Small intestine (tissue), 7 donors: ENCODE data around the gene METRNL. TPM values are rescaled to one million over a fixed set of nuclear protein-coding genes. Genes with fewer than 3 reads are reported as not detected.
A peak's percentile ranks its signal among the peaks of the same experiment; 100 is the strongest.

Experiments used
- DNase-seq, 2 donors: peaks; one replicate each; pipeline versions ENCODE4 v3.0.0 to v3.0.0-alpha.2; 2013
- FAIRE-seq: peaks from 2 replicates; lab custom pipeline; 2012; peaks lifted over from hg19 to GRCh38; lab: Jason Lieb, UNC
- H3K27ac ChIP-seq, 3 donors: one replicate each; pipeline ENCODE4 v1.5.1; 2013; ENCODE audit warnings: low read length in 2 of 3, mild to moderate bottlenecking in 2 of 3, control low read depth in 1 of 3, inconsistent platforms in 1 of 3, low read depth in 1 of 3, moderate library complexity in 1 of 3
- H3K27me3 ChIP-seq, 3 donors: one replicate each; pipeline ENCODE4 v1.6.1; 2013; ENCODE audit warnings: low read length in 3 of 3, inconsistent platforms in 1 of 3; ENCODE audit not compliant: control insufficient read depth in 3 of 3, insufficient read depth in 3 of 3
- H3K36me3 ChIP-seq, 3 donors: one replicate each; pipeline ENCODE4 v1.6.1; 2013; ENCODE audit warnings: low read length in 3 of 3, inconsistent platforms in 1 of 3, low read depth in 1 of 3, mild to moderate bottlenecking in 1 of 3, moderate library complexity in 1 of 3; ENCODE audit not compliant: control insufficient read depth in 3 of 3, insufficient read depth in 2 of 3
- H3K4me1 ChIP-seq, 3 donors: one replicate each; pipeline ENCODE4 v1.6.1; 2013; ENCODE audit warnings: low read length in 2 of 3, inconsistent platforms in 1 of 3, low read depth in 1 of 3, mild to moderate bottlenecking in 1 of 3, moderate library complexity in 1 of 3; ENCODE audit not compliant: control insufficient read depth in 3 of 3, insufficient read depth in 2 of 3
- H3K4me3 ChIP-seq, 3 donors: one replicate each; pipeline ENCODE4 v1.5.1; 2013; ENCODE audit warnings: low read length in 3 of 3, control low read depth in 1 of 3, inconsistent platforms in 1 of 3, low read depth in 1 of 3, mild to moderate bottlenecking in 1 of 3, moderate library complexity in 1 of 3
- H3K9me3 ChIP-seq, 2 donors: one replicate each; pipeline ENCODE4 v1.6.1; 2013; ENCODE audit warnings: low read depth in 1 of 2, low read length in 1 of 2; ENCODE audit not compliant: control insufficient read depth in 2 of 2, insufficient read depth in 1 of 2
- WGBS, 3 donors: extraction: QIAGEN DNeasy Blood & Tissue Kit; methylation state at CpG; one replicate each; pipeline ENCODE4 v1.1.7; 2013; 5-methylcytosine and 5-hydroxymethylcytosine counted together
- polyA plus RNA-seq, 4 donors: library from polyadenylated mRNA; stranded (reverse) in 3 of 4; unstranded in 1 of 4; fragments of 200-250 nt in 3 of 4; fragments of 120-200 nt in 1 of 4; gene quantifications; one replicate each; pipeline versions ENCODE4 v1.2.1 to v1.2.3, GENCODE V29; 2013
- donor health status: healthy with polysubstance abuse.
- donor health status: control.
- donor health status: control.
- donor health status: Bipolar disorder and iron deficiency.
- donor health status: healthy.

Gene METRNL
- polyA plus RNA-seq, 4 donors: 64.4 to 119 (median 115) TPM

DNA sequence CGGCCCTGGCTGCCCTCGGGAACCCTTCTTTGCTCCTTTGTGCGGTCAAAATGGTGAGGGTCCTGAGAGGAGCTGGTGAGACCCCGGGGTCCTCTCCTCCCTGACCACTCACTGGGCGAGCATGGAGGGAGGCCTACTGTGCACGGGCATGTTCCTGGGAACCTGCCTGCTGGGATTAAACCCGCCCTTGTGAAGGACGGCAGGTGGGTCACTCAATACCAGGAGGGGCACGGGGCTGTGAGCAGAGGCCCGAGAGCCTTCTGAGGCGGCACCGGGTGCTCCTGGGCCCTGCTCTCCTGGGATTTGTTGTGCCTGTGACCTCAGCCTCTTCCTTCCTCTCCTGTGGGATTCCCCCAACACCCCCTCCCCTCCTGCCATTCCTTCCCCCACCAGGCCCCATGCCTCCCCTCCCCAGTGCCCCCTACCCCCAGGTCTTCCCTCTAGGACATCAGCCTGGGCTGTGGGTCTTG, 19.7 kb downstream of the METRNL start:
- DNase-seq: no peak
- no peak for FAIRE-seq
- H3K9me3 ChIP-seq: no peaks in the 10 kb centered on the region
- H3K4me1 ChIP-seq: peaks cover 0 to 51% (median 6%) of the 10 kb centered on the region in 3 donors
- H3K4me3 ChIP-seq: peak overlapping the region in 1 of 3 donors; percentile 20
- H3K27ac ChIP-seq: peak overlapping the region in 1 of 3 donors; percentile 52
- H3K27me3 ChIP-seq: peaks cover 0 to 3% (median 0%) of the 10 kb centered on the region in 3 donors
- 16 to 34% (median 19%) methylated on average over 11 to 12 of the region's 12 CpGs for WGBS, 3 donors
- H3K36me3 ChIP-seq: peaks cover 12 to 37% (median 13%) of the 10 kb centered on the region in 3 donors

DNA sequence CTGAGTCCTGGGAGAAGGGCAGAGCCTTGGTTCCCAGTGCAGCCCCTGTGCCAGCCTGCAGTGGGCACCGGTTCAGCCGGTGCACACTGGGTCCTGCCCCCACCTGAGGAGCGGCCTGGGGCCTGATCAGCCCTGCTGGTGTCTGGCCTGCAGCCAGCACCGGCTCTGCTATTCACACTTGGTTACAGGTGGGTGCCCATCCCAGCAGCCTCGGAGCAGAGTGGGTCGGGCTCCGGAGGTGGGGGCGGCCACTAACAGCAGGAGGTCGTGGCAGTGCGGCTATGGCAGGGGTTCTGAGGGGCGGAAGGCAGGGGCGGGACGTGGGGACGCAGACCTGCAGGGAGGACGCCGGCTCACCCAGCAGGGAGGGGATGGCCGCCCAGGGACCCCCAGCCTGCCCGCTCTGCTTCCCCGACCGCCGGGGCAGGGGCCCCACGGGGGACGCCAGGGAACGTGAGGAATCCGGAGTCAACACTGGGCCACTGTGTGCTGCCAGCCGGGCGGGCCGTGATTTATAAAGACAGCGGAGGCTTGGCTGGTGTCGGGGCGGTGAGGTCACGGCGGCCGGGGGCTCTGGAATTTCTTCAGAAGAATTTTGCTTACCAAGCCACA, 20.3 kb downstream of the METRNL start:
- Histone ChIP-seq H3K4me1 (peaks cover 0 to 51% (median 6%) of the 10 kb centered on the region in 3 donors), H3K9me3 (no peaks in the 10 kb centered on the region), H3K36me3 (peaks cover 9 to 32% (median 12%) of the 10 kb centered on the region in 3 donors), H3K27ac (no peak overlapping the region), H3K4me3 (peak overlapping the region in 1 of 3 donors; percentile 20), H3K27me3 (peaks cover 0 to 3% (median 0%) of the 10 kb centered on the region in 3 donors)
- FAIRE-seq: no peak
- WGBS, 3 donors: 1 to 6% (median 3%) methylated on average over 30 to 34 of the region's 34 CpGs
- peak in 1 of 2 donors; percentile 68 for DNase-seq

DNA sequence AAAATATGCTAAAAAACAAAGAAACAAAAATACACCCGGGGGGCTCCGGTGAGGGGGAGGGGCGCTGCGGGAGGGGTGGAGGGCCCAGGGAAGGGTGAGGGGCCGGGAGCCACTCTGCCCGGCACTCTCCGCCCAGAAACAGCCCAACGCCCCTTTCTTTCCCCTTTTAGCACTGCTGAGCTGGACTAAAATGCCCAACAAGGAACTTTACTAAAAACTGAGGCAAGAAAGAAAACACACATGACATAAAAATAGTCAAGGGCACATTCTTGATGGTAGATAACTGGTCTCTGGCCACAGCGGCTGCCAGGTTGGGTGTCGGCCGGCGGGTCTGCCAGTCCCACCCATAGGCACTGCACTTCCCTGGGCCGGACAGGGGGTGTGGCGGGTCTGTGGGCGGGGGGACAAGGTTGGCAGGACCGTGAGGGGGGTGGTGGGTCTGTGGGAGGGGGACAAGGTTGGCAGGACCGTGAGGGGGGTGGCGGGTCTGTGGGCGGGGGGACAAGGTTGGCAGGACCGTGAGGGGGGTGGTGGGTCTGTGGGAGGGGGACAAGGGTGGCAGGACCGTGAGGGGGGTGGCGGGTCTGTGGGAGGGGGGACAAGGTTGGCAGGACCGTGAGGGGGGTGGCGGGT, 20.9 kb downstream of the METRNL start:
- no peak for DNase-seq
- peak overlapping the region in 1 of 3 donors; percentile 20 for H3K4me3 ChIP-seq
- 6 to 24% (median 8%) methylated on average over 22 to 24 of the region's 24 CpGs for WGBS, 3 donors
- FAIRE-seq: no peak
- H3K27ac ChIP-seq: no peak overlapping the region
- no peaks in the 10 kb centered on the region for H3K9me3 ChIP-seq
- H3K27me3 ChIP-seq: peaks cover 0 to 3% (median 0%) of the 10 kb centered on the region in 3 donors
- H3K36me3 ChIP-seq: peaks cover 5 to 25% (median 8%) of the 10 kb centered on the region in 3 donors
- peaks cover 0 to 51% (median 6%) of the 10 kb centered on the region in 3 donors for H3K4me1 ChIP-seq

DNA sequence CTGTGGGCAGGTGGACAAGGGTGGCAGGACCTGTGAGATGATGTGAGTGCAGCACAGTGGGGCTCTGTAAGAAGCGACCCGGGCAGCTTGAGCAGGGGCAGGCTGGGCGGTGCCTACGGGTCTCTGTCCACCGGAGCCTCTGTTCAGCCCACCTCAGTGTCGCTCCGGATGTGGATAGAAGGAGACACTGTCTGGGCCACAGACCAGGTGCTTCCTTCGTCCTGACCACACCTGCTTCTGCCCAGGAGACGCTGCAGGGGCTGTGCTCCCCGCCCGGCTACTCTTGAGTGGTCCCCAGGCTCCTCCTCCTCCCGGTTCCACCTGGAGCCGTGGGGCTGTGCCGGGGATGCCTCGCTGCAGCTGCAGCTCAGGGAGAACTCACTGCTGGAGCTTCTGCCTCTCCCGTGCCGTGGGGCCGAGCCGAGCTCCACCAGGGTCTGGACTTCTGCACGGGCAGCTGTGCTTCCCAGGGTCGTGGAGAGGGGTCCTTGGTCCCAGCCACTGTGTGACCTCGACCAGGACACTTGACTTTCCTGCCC, 21.5 kb downstream of the METRNL start:
- H3K4me3 ChIP-seq: no peak overlapping the region
- WGBS, 3 donors: 8 to 24% (median 22%) methylated on average over 20 to 22 of the region's 22 CpGs
- no peak overlapping the region for H3K27ac ChIP-seq
- no peak for DNase-seq
- peaks cover 0 to 51% (median 6%) of the 10 kb centered on the region in 3 donors for H3K4me1 ChIP-seq
- peaks cover 0 to 3% (median 0%) of the 10 kb centered on the region in 3 donors for H3K27me3 ChIP-seq
- H3K9me3 ChIP-seq: no peaks in the 10 kb centered on the region
- H3K36me3 ChIP-seq: peaks cover 0 to 19% (median 2%) of the 10 kb centered on the region in 3 donors
- FAIRE-seq: no peak

DNA sequence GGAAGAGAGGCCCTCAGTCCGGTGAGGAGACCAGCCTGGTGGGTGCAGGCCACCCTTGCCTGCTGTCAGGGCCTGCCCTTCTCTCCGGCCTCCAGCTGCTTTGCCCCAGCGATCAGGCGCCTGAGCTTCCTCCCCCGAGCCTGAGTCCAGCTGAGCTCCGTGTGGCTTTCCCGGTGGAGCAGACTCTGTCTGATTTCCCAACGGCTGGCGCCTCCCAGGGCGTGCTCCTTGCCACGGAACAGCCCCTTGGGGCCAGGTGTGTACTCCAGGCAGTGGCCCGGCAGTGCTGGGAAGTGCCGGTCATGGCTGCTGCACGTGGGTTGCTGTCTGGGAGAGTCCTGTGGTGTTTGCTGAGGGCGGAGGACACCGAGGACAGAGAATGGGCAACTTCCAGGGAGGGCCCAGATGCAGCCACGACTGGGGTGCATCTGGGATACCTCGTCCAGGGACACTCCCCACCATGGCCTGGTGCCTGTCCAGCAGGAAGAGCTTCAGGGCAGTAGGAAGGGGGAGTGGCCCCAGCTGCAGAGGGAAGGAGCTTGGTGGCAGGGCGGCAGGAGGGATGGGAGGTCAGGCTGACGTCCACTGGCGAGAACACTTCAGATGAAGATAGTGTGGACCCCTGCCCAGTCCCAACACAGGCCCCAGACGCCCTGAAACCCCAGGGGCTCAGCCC, 22.5 kb downstream of the METRNL start:
- 16 to 51% (median 40%) methylated on average over 17 to 22 of the region's 22 CpGs for WGBS, 3 donors
- FAIRE-seq (no peak), DNase-seq (peak in 1 of 2 donors; percentile 87)
- Histone ChIP-seq H3K4me1 (peaks cover 0 to 48% (median 6%) of the 10 kb centered on the region in 3 donors), H3K27ac (peak overlapping the region in 2 of 3 donors; percentile 46 to 76), H3K36me3 (peaks cover 0 to 9% (median 0%) of the 10 kb centered on the region in 3 donors), H3K9me3 (no peaks in the 10 kb centered on the region), H3K27me3 (peaks cover 0 to 3% (median 0%) of the 10 kb centered on the region in 3 donors), H3K4me3 (peak overlapping the region in 1 of 3 donors; percentile 1)

DNA sequence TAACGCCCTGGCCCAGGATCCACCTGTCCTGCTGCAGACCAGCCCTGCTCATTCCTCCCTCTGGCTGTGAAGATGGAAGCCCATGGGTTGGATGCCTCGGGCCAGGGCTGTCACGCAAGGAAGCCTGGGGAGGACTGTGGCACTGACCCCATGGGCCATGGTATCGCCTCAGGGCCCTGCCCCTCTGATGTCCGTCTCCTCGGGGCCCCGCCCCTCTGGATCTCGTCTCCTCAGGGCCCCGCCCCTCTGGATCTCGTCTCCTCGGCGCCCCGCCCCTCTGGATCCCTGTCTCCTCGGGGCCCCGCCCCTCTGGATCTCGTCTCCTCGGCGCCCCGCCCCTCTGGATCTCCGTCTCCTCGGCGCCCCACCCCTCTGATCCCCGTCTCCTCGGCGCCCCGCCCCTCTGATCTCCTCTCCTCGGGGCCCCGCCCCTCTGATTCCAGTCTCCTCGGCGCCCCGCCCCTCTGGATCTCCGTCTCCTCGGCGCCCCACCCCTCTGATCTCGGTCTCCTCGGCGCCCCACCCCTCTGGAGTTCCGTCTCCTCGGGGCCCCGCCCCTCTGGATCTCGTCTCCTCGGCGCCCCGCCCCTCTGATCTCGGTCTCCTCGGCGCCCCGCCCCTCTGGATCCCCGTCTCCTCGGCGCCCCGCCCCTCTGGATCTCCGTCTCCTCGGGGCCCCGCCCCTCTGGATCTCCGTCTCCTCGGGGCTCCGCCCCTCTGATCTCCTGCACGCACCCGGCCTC, 24.0 kb downstream of the METRNL start:
- Histone ChIP-seq H3K27me3 (peaks cover 0 to 7% (median 3%) of the 10 kb centered on the region in 3 donors), H3K27ac (peak overlapping the region in 1 of 3 donors; percentile 32), H3K4me3 (peak overlapping the region in 1 of 3 donors; percentile 15), H3K4me1 (peaks cover 0 to 36% (median 6%) of the 10 kb centered on the region in 3 donors), H3K9me3 (peaks cover 0 to under 1% of the 10 kb centered on the region in 2 donors), H3K36me3 (no peaks in the 10 kb centered on the region)
- DNase-seq (peak; percentile 82 to 85), FAIRE-seq (no peak)
- 20 to 77% (median 34%) methylated on average over 28 to 53 of the region's 60 CpGs for WGBS, 3 donors

DNA sequence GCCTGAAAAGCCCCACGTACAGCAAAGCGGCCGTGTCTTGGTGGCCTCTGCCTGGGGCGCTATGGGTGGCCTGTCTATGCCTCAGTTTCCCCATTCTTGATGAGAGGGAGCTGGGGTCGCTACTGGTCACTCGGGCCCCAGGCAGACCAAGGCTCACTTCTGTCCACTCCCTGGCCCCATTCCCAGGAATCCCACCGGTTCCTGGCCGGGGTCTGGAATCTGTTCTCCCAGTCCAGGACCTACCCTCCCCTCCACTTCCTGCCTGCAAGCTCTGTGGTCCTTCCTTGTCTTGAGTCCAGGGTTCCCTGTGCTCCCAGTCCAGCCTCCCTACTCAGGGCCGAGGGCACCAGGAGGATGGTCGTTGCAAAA, 24.5 kb downstream of the METRNL start:
- Histone ChIP-seq H3K27me3 (peaks cover 0 to 7% (median 3%) of the 10 kb centered on the region in 3 donors), H3K4me3 (no peak overlapping the region), H3K36me3 (no peaks in the 10 kb centered on the region), H3K27ac (no peak overlapping the region), H3K4me1 (peaks cover 0 to 31% (median 6%) of the 10 kb centered on the region in 3 donors), H3K9me3 (peaks cover 0 to 6% of the 10 kb centered on the region in 2 donors)
- DNase-seq (no peak), FAIRE-seq (no peak)
- WGBS, 3 donors: 40 to 80% (median 43%) methylated on average over 10 of the region's 10 CpGs
